Left ventricle myocardium inferior (tissue), 1 donor: ENCODE data around the gene GPR15LG. TPM values are rescaled to one million over a fixed set of nuclear protein-coding genes. Genes with fewer than 3 reads are reported as not detected.
"Not testable (repeated sequence)": the region's sequence is repeated elsewhere in the genome, so short reads cannot be mapped to it uniquely, and the experiment has no call there.

Experiments used
- DNase-seq: peaks from one replicate; pipeline ENCODE4 v3.0.0-alpha.2; 2020
- H3K27ac ChIP-seq: fragments of 200-600 bp; replicated peaks from 2 replicates; pipeline ENCODE4 v1.8.0; 2021
- H3K27me3 ChIP-seq: fragments of 200-600 bp; 2 replicates; pipeline ENCODE4 v1.8.0; 2021; ENCODE audit warnings: low read depth
- H3K36me3 ChIP-seq: fragments of 200-600 bp; 2 replicates; pipeline ENCODE4 v1.8.0; 2021
- H3K4me1 ChIP-seq: fragments of 200-600 bp; 2 replicates; pipeline ENCODE4 v1.8.0; 2021
- H3K4me3 ChIP-seq: fragments of 200-600 bp; 2 replicates; pipeline ENCODE4 v1.8.0; 2021; ENCODE audit warnings: mild to moderate bottlenecking, moderate library complexity
- H3K9me3 ChIP-seq: fragments of 200-600 bp; replicated peaks from 2 replicates; pipeline ENCODE4 v1.8.0; 2021
- intact Hi-C: fragments of 100-400 bp; cut with micrococcal nuclease; formaldehyde crosslinking; loops from one replicate; pipeline ENCODE4 v1.11.0; 2022
- total RNA-seq: library from RNA; stranded (reverse); fragmentation: NEBNext Ultra II Directional; extraction: Animal tissue kit (Norgen Biotek cat#: 25700); gene quantifications from one replicate; pipeline ENCODE4 v1.2.1, GENCODE V29; 2021
- TF ChIP-seq, protein P1 (sequence below): fragments of 200-600 bp; IDR thresholded peaks from 2 replicates; pipeline ENCODE4 v1.8.0; 2021; ENCODE audit warnings: antibody characterized with exemption, mild to moderate bottlenecking, borderline replicate concordance
- donor health status: DM: no; HTN: yes; CAD: no; lungs with severe emphysema.

GPR15LG gene
- total RNA-seq, 1 donor from 2014 or later = not detected

DNA sequence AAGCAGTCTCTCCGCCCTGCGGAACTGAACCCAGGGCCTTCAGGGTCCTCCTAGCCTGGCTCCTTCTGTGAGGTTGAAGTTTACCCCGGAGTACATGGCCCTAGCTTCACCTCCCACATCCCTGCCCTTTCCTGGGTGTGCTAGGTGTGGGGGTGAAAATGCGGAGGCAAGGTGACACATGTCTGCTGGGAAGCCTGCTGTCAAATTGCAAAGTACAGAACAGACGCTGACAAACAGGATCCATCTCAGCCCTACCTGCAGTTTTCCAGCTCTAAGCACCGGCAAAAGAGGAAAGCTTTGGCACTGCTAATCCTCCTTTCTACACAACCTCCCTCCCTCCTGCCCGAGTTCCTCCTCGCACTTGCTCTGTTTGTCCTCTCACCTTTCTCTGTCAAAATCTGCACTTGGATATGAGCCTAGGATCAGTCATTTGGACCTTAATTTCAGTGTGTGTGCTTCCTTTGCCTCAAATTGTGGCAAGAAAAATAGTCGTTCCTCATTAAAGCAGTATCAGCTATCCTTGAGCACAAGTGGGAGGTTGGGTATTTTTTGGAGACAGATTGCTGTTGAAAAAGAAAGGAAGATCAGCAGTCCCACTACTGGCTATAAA is 14.4 kb upstream of the GPR15LG start:
- H3K9me3 ChIP-seq = no peaks in the 10 kb centered on the region
- H3K4me3 ChIP-seq = no peak overlapping the region
- H3K36me3 ChIP-seq = peaks cover 17% of the 10 kb centered on the region
- H3K27me3 ChIP-seq = peaks cover 37% of the 10 kb centered on the region
- H3K27ac ChIP-seq = no peak overlapping the region
- intact Hi-C loops = no loop called here
- TF ChIP-seq, protein P1, sequence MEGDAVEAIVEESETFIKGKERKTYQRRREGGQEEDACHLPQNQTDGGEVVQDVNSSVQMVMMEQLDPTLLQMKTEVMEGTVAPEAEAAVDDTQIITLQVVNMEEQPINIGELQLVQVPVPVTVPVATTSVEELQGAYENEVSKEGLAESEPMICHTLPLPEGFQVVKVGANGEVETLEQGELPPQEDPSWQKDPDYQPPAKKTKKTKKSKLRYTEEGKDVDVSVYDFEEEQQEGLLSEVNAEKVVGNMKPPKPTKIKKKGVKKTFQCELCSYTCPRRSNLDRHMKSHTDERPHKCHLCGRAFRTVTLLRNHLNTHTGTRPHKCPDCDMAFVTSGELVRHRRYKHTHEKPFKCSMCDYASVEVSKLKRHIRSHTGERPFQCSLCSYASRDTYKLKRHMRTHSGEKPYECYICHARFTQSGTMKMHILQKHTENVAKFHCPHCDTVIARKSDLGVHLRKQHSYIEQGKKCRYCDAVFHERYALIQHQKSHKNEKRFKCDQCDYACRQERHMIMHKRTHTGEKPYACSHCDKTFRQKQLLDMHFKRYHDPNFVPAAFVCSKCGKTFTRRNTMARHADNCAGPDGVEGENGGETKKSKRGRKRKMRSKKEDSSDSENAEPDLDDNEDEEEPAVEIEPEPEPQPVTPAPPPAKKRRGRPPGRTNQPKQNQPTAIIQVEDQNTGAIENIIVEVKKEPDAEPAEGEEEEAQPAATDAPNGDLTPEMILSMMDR = no peak
- DNase-seq = no peak
- no peaks in the 10 kb centered on the region for H3K4me1 ChIP-seq

DNA sequence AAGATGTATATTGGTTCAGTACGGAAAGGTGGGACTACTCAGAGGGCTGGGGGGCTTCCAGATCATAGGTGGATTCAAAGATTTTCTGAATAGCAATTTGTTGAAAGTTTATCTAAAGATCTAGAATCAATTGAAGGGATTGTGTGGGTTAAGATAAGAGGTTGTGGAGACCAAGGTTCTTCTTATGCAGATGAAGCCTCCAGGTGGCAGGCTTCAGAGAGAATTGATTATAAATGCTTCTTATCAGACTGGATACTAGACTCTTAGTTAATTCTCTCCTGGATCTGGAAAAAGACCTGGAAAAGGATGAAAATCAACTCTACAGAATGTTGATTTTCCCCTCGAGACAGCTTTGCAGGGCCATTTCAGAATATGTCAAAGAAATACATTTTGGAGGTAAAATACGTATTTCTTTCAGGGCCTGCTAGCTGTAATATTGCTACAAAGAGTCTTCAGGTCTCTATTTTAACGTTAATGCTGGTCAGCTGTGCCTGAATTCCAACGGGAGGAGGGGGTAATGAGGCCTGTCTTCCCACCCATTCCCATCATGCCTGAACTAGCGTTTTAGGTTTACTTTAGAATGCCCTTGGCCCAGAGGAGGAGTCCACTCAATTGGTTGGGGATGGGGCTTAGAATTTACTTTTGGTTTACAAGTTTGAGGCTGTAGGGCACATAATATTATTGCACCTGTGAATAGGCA is 12.8 kb upstream of the GPR15LG start:
- peaks cover 51% of the 10 kb centered on the region for H3K27me3 ChIP-seq
- H3K27ac ChIP-seq = no peak overlapping the region
- DNase-seq = no peak
- TF ChIP-seq, protein P1 = no peak
- peaks cover under 1% of the 10 kb centered on the region for H3K36me3 ChIP-seq
- intact Hi-C loops = no loop called here
- H3K4me1 ChIP-seq = no peaks in the 10 kb centered on the region
- H3K9me3 ChIP-seq = no peaks in the 10 kb centered on the region
- H3K4me3 ChIP-seq = no peak overlapping the region

- no peak overlapping the region for H3K27ac ChIP-seq
- TF ChIP-seq, protein P1 = no peak
- no peak overlapping the region for H3K4me3 ChIP-seq
- H3K27me3 ChIP-seq = peaks cover 56% of the 10 kb centered on the region
- H3K36me3 ChIP-seq = no peaks in the 10 kb centered on the region
- H3K9me3 ChIP-seq = no peaks in the 10 kb centered on the region
- DNase-seq = no peak
- H3K4me1 ChIP-seq = no peaks in the 10 kb centered on the region
- intact Hi-C loops = no loop called here
These were observed 9.6 kb upstream of the GPR15LG start for GRCh38 chr10:84163996-84164395.

GRCh38 chr10:84164442-84164841 is 9.2 kb upstream of the GPR15LG start:
- intact Hi-C loops = no loop called here
- H3K4me3 ChIP-seq = no peak overlapping the region
- no peaks in the 10 kb centered on the region for H3K9me3 ChIP-seq
- DNase-seq = no peak
- no peak overlapping the region for H3K27ac ChIP-seq
- no peaks in the 10 kb centered on the region for H3K36me3 ChIP-seq
- peaks cover 56% of the 10 kb centered on the region for H3K27me3 ChIP-seq
- no peaks in the 10 kb centered on the region for H3K4me1 ChIP-seq
- TF ChIP-seq, protein P1 = no peak

- DNase-seq = no peak
- TF ChIP-seq, protein P1 = no peak
- H3K27ac ChIP-seq = no peak overlapping the region
- no peaks in the 10 kb centered on the region for H3K36me3 ChIP-seq
- no peaks in the 10 kb centered on the region for H3K4me1 ChIP-seq
- H3K9me3 ChIP-seq = no peaks in the 10 kb centered on the region
- no peak overlapping the region for H3K4me3 ChIP-seq
- intact Hi-C loops = no loop called here
- peaks cover 43% of the 10 kb centered on the region for H3K27me3 ChIP-seq
These were observed 6.8 kb upstream of the GPR15LG start for GRCh38 chr10:84166620-84167288.

DNA sequence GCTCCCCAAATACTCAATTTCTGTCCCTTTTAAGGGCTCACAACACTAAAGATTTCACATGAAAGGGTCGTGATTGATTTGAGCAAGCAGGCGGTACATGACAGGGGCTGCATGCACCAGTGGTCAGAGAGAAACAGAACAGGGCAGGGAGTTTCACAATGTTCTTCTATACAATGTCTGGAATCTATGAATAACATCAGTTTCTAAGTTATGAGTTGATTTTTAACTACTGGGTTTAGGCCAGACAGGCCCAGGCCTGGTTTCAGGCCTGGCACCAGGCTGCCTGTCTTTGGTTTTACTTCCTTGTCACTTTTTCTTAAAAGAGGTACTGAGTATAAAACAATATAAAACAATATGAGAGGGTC is 6.3 kb upstream of the GPR15LG start:
- H3K4me3 ChIP-seq, H3K4me1 ChIP-seq, DNase-seq, H3K36me3 ChIP-seq, H3K9me3 ChIP-seq, intact Hi-C loops, H3K27ac ChIP-seq: not testable (repeated sequence)
- H3K27me3 ChIP-seq = peaks cover 38% of the 10 kb centered on the region

DNA sequence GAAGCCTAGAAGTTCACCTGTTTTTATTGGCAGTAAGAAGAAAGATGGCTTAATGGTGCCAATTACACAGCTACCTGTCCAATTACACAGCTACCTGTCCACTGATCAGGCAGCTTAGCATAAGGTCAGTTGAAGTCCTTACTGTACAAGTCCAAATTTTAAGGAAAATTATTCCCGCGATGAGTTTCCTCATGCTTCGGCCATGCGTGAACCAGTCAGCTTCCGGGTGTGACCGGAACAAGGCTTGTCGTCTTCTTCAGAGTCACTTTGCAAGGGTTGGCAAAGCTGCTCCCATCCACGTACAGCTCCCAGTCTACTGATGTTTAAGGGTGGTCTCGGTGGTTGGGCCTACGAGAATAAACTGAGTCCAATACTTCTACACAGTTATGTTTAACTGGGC is 5.2 kb upstream of the GPR15LG start:
- intact Hi-C loops, H3K4me1 ChIP-seq, H3K4me3 ChIP-seq, DNase-seq, H3K9me3 ChIP-seq, H3K27ac ChIP-seq, H3K36me3 ChIP-seq: not testable (repeated sequence)
- peaks cover 27% of the 10 kb centered on the region for H3K27me3 ChIP-seq

GRCh38 chr10:84171237-84171636 is 2.4 kb upstream of the GPR15LG start:
- not testable (repeated sequence) for H3K4me3 ChIP-seq, H3K27ac ChIP-seq

More at GRCh38 chr10:84171237-84171636, 2.4 kb upstream of the GPR15LG start:
- H3K36me3 ChIP-seq, DNase-seq, H3K4me1 ChIP-seq, H3K9me3 ChIP-seq, intact Hi-C loops, H3K27me3 ChIP-seq: not testable (repeated sequence)
